ENCODE results near the gene RAB8B. TPM values are rescaled to one million over a fixed set of nuclear protein-coding genes. Genes with fewer than 3 reads are reported as not detected.

RAB8B gene
- total RNA-seq, 2 donors from 2014 or later, result 21.9 to 28.8 TPM

GRCh38 chr15:63306492-63307073, 117.2 kb downstream of the RAB8B start:
- peaks cover 11% of the 10 kb centered on the region for H3K36me3 Mint-ChIP-seq (ENCODE audit: low read depth)
- Histone ChIP-seq H3K27me3 (ENCODE audit: control insufficient read depth, insufficient read depth, low read length, poor library complexity, severe bottlenecking) (no peaks in the 10 kb centered on the region), H3K9ac (ENCODE audit: extremely low read depth, low read length, poor library complexity, severe bottlenecking) (no peak overlapping the region), H3K4me1 (ENCODE audit: control insufficient read depth, insufficient read depth, low read length) (peaks cover 14% of the 10 kb centered on the region), H3K36me3 (ENCODE audit: control insufficient read depth, insufficient read depth, low read length) (no peaks in the 10 kb centered on the region), H3K9me3 (ENCODE audit: control insufficient read depth, low read length) (no peaks in the 10 kb centered on the region), H3K27ac (ENCODE audit: low read depth, low read length) (no peak overlapping the region), H3K4me3 (ENCODE audit: low read length) (no peak overlapping the region)
- TF ChIP-seq CTCF (conservative IDR thresholded peaks at IDR 0.05), result no peak
- H3K9me3 Mint-ChIP-seq, result no peaks in the 10 kb centered on the region
- no peak overlapping the region for H3K27ac Mint-ChIP-seq
- no peak for DNase-seq
- H3K4me1 Mint-ChIP-seq, result peaks cover 1% of the 10 kb centered on the region
- no peak overlapping the region for H3K4me3 Mint-ChIP-seq
- WGBS, 2 experiments (ENCODE audit: insufficient coverage in 1 of 2, insufficient read length in 1 of 2), result 94 to 96% methylated on average over 4 to 5 of the region's 5 CpGs
- no peaks in the 10 kb centered on the region for H3K27me3 Mint-ChIP-seq (ENCODE audit: insufficient read depth)

GRCh38 chr15:63308491-63308890, 119.1 kb downstream of the RAB8B start:
- no peaks in the 10 kb centered on the region for H3K36me3 ChIP-seq (ENCODE audit: control insufficient read depth, insufficient read depth, low read length)
- no peak for DNase-seq
- Mint-ChIP-seq H3K4me1 (peaks cover 8% of the 10 kb centered on the region), H3K4me3 (no peak overlapping the region), H3K27ac (no peak overlapping the region), H3K27me3 (ENCODE audit: insufficient read depth) (no peaks in the 10 kb centered on the region), H3K9me3 (no peaks in the 10 kb centered on the region), H3K36me3 (ENCODE audit: low read depth) (peaks cover 5% of the 10 kb centered on the region)
- no peaks in the 10 kb centered on the region for H3K27me3 ChIP-seq (ENCODE audit: control insufficient read depth, insufficient read depth, low read length, poor library complexity, severe bottlenecking)
- WGBS, 2 experiments (ENCODE audit: insufficient coverage in 1 of 2, insufficient read length in 1 of 2), result 92% methylated on average over 4 of the region's 4 CpGs; no CpG with 5 or more reads in 1 of the 2 experiments
- TF ChIP-seq CTCF (conservative IDR thresholded peaks at IDR 0.05), result no peak
- H3K9ac ChIP-seq (ENCODE audit: extremely low read depth, low read length, poor library complexity, severe bottlenecking), result no peak overlapping the region
- H3K4me1 ChIP-seq (ENCODE audit: control insufficient read depth, insufficient read depth, low read length), result peaks cover 14% of the 10 kb centered on the region
- H3K4me3 ChIP-seq (ENCODE audit: low read length), result no peak overlapping the region
- H3K27ac ChIP-seq (ENCODE audit: low read depth, low read length), result no peak overlapping the region
- H3K9me3 ChIP-seq (ENCODE audit: control insufficient read depth, low read length), result no peaks in the 10 kb centered on the region

- no peak overlapping the region for H3K4me3 ChIP-seq (ENCODE audit: low read length)
- Mint-ChIP-seq H3K36me3 (ENCODE audit: low read depth) (peaks cover 4% of the 10 kb centered on the region), H3K9me3 (no peaks in the 10 kb centered on the region), H3K27me3 (ENCODE audit: insufficient read depth) (no peaks in the 10 kb centered on the region), H3K27ac (no peak overlapping the region), H3K4me1 (peaks cover 11% of the 10 kb centered on the region), H3K4me3 (no peak overlapping the region)
- TF ChIP-seq CTCF (conservative IDR thresholded peaks at IDR 0.05), result no peak
- H3K27ac ChIP-seq (ENCODE audit: low read depth, low read length), result no peak overlapping the region
- DNase-seq, result no peak
- H3K9me3 ChIP-seq (ENCODE audit: control insufficient read depth, low read length), result no peaks in the 10 kb centered on the region
- no peaks in the 10 kb centered on the region for H3K27me3 ChIP-seq (ENCODE audit: control insufficient read depth, insufficient read depth, low read length, poor library complexity, severe bottlenecking)
- WGBS, 2 experiments (ENCODE audit: insufficient coverage in 1 of 2, insufficient read length in 1 of 2), result 93 to 100% methylated on average over 1 of the region's 2 CpGs
- H3K36me3 ChIP-seq (ENCODE audit: control insufficient read depth, insufficient read depth, low read length), result no peaks in the 10 kb centered on the region
- H3K4me1 ChIP-seq (ENCODE audit: control insufficient read depth, insufficient read depth, low read length), result peaks cover 14% of the 10 kb centered on the region
- no peak overlapping the region for H3K9ac ChIP-seq (ENCODE audit: extremely low read depth, low read length, poor library complexity, severe bottlenecking)
These were observed 119.5 kb downstream of the RAB8B start for GRCh38 chr15:63308947-63309346.
